Stomach smooth muscle (tissue), 2 donors: ENCODE results near the gene THBS4.

Experiments used
- H3K27ac ChIP-seq: one replicate; pipeline ENCODE4 v1.7.0; 2013; ENCODE audit warnings: mild to moderate bottlenecking, low read length, inconsistent platforms
- H3K27me3 ChIP-seq, 2 donors: one replicate each; pipeline ENCODE4 v1.7.0; 2013; ENCODE audit warnings: low read length in 2 of 2; ENCODE audit not compliant: insufficient read depth in 2 of 2, control insufficient read depth in 1 of 2
- H3K36me3 ChIP-seq, 2 donors: one replicate each; pipeline ENCODE4 v1.7.0; 2013; ENCODE audit warnings: low read length in 2 of 2; ENCODE audit not compliant: control insufficient read depth in 2 of 2, insufficient read depth in 2 of 2
- H3K4me1 ChIP-seq: one replicate; pipeline ENCODE4 v1.7.0; 2013; ENCODE audit warnings: low read length; ENCODE audit not compliant: control insufficient read depth, insufficient read depth
- H3K4me3 ChIP-seq, 2 donors: one replicate each; pipeline ENCODE4 v1.7.0; 2013; ENCODE audit warnings: low read length in 2 of 2
- H3K9ac ChIP-seq, 2 donors: one replicate each; pipeline ENCODE4 v1.7.0; 2013; ENCODE audit warnings: low read length in 2 of 2, mild to moderate bottlenecking in 1 of 2
- H3K9me3 ChIP-seq, 2 donors: one replicate each; pipeline ENCODE4 v1.7.0; 2013; ENCODE audit warnings: low read length in 2 of 2; ENCODE audit not compliant: control insufficient read depth in 2 of 2
- donor health status: healthy.
- donor health status: Pancreatic carcinoma.

THBS4 gene

DNA sequence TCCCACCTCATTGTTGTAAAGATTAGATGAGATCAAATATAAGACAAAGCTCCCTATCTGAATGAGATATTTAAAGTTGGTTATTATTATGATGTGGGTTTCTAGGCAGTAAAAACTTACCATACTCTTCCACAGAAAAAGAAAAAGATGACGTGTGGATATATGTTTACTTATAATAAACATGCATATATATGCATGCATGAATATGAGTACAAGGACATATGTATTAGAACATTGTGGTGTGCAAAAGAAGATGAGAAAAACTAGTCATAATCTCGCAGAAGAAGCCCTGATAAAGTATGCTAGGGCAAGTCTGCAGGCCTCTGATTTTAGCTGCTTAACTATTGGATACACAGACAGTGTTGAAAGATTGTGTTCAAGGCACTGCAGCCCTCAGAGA, 10.1 kb upstream of the THBS4 start:
- Histone ChIP-seq H3K4me1 (no peaks in the 10 kb centered on the region), H3K9me3 (no peaks in the 10 kb centered on the region)

DNA sequence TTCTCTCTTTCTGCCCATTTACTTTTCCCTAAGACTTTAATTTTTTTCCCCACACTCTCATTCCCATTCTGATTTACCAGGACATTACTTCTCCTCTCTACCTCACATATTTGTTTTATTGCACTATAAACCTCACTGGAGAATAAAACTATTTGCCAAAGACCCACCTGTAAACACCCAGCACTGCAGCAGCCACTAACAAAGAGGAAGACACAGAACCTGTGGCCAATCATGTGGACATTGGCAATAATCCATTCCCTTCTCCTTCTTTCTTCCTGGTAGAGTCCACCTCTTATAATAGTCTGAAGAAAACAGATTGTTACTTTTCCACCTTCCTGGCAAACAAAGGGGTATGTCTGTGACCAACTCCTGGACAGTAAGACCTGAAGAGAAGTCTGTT, 8.3 kb upstream of the THBS4 start:
- Histone ChIP-seq H3K36me3 (no peaks in the 10 kb centered on the region), H3K9ac (no peak overlapping the region), H3K9me3 (no peaks in the 10 kb centered on the region), H3K27ac (no peak overlapping the region), H3K4me3 (no peak overlapping the region), H3K27me3 (no peaks in the 10 kb centered on the region), H3K4me1 (no peaks in the 10 kb centered on the region)

More for the DNA sequence above, 10.1 kb upstream of the THBS4 start:
- Histone ChIP-seq H3K36me3 (no peaks in the 10 kb centered on the region), H3K9ac (no peak overlapping the region), H3K27ac (no peak overlapping the region), H3K4me3 (no peak overlapping the region), H3K27me3 (no peaks in the 10 kb centered on the region)

DNA sequence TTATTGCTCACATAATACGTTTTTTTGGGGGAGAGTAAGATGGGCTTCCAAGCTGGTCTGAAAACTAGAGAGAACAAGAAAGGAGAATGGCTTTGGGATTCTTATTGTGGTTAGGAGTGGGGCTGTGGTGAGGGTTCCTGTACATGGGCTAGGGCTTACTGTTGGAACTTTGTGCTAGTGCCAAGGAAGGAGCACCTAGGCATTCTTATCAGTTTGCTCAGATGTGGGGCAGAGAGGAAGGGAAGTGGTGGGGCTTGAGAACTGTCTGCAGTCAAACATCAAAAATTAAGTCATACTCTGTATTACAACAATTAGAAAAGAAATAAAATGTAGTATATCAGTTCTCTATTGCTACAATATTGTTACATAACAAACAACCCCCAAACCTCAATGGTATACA, 4.0 kb upstream of the THBS4 start:
- Histone ChIP-seq H3K27me3 (peaks cover 20 to 21% of the 10 kb centered on the region in 2 donors), H3K4me3 (no peak overlapping the region), H3K9me3 (no peaks in the 10 kb centered on the region), H3K9ac (no peak overlapping the region), H3K4me1 (no peaks in the 10 kb centered on the region), H3K36me3 (no peaks in the 10 kb centered on the region), H3K27ac (no peak overlapping the region)

DNA sequence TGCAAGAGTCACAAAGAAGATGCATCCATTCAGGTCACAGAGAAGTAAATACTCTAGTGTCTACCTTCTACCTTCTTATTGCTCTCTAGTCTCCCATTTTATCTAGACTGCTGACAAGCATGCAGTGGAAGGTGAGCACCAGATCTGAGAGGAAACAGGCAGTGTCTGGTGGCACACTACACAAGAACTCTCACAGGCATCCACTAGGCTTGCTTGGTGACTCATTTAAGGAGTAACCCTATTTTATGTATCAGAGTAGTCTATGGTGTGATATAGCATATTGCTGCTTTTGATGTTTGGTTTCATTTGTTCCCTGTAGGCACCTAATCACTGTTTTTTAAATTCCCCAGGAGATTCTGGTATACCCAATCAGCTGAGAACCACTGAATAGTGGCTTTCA, 1.6 kb upstream of the THBS4 start:
- H3K4me1 ChIP-seq, result no peaks in the 10 kb centered on the region
- no peaks in the 10 kb centered on the region for H3K36me3 ChIP-seq
- H3K27ac ChIP-seq, result no peak overlapping the region
- H3K9ac ChIP-seq, result no peak overlapping the region
- no peaks in the 10 kb centered on the region for H3K9me3 ChIP-seq
- H3K27me3 ChIP-seq, result peaks cover 22 to 24% of the 10 kb centered on the region in 2 donors
- no peak overlapping the region for H3K4me3 ChIP-seq

DNA sequence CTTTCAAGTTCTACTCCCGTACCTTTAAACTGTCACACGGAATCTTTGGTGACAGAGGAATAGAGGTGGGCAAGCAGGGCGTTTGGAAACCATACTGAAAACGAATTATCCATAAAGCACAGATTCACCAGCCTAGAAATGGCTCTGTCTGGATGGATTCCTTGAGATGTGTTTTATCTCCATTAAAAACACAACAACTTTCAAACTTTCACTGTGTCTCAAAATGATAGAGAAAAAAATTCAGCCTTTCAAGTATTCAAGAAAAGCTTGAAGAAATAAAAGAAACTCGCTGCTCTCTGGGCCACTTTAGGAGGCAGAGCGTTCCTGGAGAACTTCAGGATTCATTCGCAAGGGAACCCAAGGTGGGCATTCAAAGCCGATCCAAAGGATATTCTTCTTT, 589 bp upstream of the THBS4 start:
- H3K27me3 ChIP-seq, result peaks cover 22 to 24% of the 10 kb centered on the region in 2 donors
- no peaks in the 10 kb centered on the region for H3K36me3 ChIP-seq
- H3K9me3 ChIP-seq, result no peaks in the 10 kb centered on the region
- H3K27ac ChIP-seq, result no peak overlapping the region
- no peaks in the 10 kb centered on the region for H3K4me1 ChIP-seq
- H3K9ac ChIP-seq, result no peak overlapping the region
- H3K4me3 ChIP-seq, result peak overlapping the region; percentile 19 to 47

DNA sequence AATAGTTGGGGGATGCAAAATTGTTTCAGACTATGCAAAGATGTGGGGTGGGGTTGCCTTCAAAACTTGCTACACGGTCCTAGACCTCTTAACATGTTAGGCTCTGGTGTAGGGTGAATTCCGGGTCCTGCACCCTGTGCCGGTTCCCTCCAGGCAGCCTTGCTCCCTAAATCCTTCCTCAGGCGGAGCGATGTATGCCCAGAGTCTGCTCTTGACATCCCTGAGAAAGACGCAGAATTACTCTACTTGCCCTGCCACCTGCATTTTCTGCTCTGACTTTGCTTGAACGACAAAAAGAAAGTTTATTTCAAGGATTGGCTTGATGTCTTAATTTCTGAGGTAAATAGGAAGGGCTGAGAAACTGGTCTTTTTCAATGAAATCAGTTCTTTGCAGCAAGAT, 691 bp downstream of the THBS4 start:
- Histone ChIP-seq H3K36me3 (no peaks in the 10 kb centered on the region), H3K27me3 (peaks cover 22 to 24% of the 10 kb centered on the region in 2 donors), H3K27ac (no peak overlapping the region), H3K4me3 (peak overlapping the region; percentile 30 to 31), H3K9me3 (no peaks in the 10 kb centered on the region), H3K4me1 (no peaks in the 10 kb centered on the region), H3K9ac (no peak overlapping the region)

DNA sequence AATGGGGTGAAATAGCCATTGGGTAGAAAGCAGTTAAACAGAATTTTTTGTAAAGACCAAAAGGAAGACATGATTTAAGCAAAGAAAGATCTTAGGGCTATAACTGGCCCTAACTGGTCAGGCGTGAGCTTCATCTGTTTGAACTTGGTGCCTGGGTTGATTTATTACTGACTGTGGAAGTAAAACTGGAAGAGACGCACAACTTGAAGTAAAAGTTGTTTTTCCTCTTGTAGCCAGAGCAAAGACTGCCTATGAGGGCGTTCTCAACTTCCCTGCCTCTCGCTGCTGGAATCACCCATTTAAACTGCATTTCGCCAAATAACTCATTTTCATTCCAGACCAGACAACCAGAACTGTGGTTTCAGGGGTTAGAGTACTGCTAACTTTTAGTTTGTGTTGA, 1.5 kb downstream of the THBS4 start:
- Histone ChIP-seq H3K36me3 (no peaks in the 10 kb centered on the region), H3K4me3 (no peak overlapping the region), H3K9me3 (no peaks in the 10 kb centered on the region), H3K4me1 (no peaks in the 10 kb centered on the region), H3K9ac (no peak overlapping the region), H3K27ac (no peak overlapping the region), H3K27me3 (peaks cover 22 to 24% of the 10 kb centered on the region in 2 donors)

DNA sequence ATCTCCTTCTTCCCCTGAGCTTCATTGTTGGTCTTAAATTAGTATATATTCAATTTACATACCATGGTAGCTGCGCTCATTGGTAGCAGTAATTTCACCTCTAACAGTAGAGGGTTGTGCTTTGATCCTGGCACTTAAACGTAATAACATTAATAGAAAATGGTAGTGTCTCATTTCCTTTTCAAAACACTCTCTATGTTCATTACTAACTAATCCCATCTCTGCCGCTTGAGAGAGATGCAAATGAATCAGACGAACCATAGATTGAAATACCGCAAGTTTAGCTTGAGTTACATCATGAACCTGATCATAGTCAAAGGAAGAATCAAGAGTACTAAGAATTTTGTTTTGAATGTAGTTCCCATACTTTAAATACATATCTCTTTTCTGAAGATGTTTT, 2.2 kb downstream of the THBS4 start:
- Histone ChIP-seq H3K9me3 (no peaks in the 10 kb centered on the region), H3K4me1 (no peaks in the 10 kb centered on the region), H3K9ac (no peak overlapping the region), H3K27ac (no peak overlapping the region), H3K27me3 (peaks cover 22 to 24% of the 10 kb centered on the region in 2 donors), H3K36me3 (no peaks in the 10 kb centered on the region), H3K4me3 (no peak overlapping the region)

DNA sequence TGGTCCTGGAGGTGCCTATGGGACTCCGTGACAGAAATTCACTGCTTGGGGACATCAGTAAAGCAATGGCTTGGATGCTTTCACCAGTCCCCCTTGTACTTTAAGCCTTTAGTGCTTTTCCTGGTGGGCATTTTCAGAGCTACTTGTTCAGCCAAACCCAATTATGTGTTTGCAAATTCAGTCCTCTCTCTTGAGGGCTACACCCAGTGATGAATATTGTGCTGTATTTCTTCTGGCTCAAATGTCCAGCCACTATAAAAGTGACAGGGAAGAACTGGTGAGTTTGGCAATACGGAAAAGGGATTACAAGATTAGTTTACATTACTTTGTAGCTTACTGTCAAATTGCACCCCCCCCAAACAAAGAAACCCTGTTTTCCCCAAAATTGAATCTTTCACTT, 4.5 kb downstream of the THBS4 start:
- no peaks in the 10 kb centered on the region for H3K9me3 ChIP-seq
- H3K36me3 ChIP-seq, result no peaks in the 10 kb centered on the region
- H3K4me1 ChIP-seq, result no peaks in the 10 kb centered on the region
- H3K9ac ChIP-seq, result no peak overlapping the region
- H3K27ac ChIP-seq, result no peak overlapping the region
- H3K4me3 ChIP-seq, result no peak overlapping the region
- peaks cover 10 to 15% of the 10 kb centered on the region in 2 donors for H3K27me3 ChIP-seq

DNA sequence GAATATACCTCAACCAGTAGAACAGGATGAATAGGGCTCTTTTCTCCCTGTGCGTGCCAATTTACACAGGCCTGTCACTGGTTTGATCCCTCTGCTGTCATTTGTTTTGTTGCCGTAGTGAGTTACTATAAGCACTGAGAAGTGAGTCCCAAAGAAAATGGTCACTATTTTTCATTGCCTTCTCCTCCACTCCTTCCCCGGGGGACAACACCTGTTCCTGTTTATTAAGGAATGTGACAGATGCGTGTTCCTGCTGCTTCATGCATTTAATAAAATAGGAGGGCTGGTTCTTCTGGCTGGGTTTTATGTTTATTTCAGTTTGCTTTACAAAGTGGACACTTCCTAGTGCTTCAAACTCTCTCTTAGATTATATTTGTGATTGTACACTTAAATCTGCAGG, 6.4 kb downstream of the THBS4 start:
- H3K4me1 ChIP-seq, result no peaks in the 10 kb centered on the region
- no peaks in the 10 kb centered on the region for H3K27me3 ChIP-seq
- no peak overlapping the region for H3K4me3 ChIP-seq
- H3K9me3 ChIP-seq, result no peaks in the 10 kb centered on the region
- H3K9ac ChIP-seq, result no peak overlapping the region
- no peaks in the 10 kb centered on the region for H3K36me3 ChIP-seq
- no peak overlapping the region for H3K27ac ChIP-seq

DNA sequence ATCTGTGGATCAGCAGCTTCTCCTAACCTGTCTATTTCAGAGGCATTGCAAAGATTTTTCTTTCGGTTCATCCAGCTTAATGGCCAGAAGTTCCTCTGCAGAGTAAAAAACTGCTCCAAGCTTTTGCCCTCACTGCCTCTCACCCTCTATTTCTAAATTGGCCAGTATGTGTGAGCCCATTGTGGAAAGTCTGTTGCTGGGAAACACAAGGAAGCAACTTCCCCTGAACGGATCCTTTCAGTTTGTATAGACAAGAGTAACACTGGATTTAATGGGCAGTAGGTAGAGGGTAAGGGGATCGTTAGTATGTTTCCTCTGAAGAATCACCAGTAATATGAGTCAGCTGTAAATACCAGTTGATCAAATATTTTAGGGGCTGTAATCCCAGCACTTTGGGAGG, 7.2 kb downstream of the THBS4 start:
- Histone ChIP-seq H3K36me3 (no peaks in the 10 kb centered on the region), H3K9ac (no peak overlapping the region), H3K27me3 (no peaks in the 10 kb centered on the region), H3K4me3 (no peak overlapping the region), H3K9me3 (no peaks in the 10 kb centered on the region), H3K27ac (no peak overlapping the region), H3K4me1 (no peaks in the 10 kb centered on the region)
